ENCODE data around the gene GGT6.

Gene GGT6

DNA sequence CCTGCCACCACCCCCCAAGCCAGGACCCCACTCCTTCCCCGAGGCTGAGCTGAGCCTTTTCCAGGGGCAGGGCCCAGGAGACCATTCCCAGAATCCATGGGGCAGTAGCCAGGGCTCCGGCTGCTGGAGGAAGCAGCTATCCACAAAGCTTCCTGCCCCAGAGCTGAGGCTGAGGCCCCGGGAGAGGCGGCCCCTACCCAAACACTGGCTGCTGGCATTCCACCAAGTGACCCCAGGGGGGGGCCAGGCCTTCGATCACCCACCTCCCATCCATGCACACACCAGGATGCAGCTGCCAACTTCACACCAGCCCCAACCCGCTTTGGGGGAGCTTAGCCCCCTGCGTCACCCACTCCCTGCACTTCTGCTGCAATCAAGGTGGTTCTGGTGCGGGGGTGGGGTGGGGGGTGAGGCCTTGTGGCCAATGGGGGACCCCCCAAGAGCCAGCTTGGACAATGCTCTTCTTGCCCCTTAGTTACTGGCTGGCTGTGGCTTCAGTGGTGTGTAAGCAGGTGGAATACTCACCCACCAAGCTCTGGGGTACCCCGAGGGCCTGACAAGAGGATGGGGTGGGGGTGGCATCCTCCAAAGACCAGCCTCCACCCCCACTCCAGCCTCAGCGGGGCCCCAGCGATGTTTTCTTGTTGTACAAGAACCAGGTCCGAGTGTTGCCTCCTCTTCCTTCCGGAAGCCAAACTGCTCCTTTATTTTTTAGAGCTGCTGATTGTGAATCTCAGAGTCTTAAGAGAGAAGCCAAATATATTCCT lies 22.0 kb downstream of the GGT6 start:
- no peak for DNase-seq (ENCODE audit: low read depth in 2 of 2)

DNA sequence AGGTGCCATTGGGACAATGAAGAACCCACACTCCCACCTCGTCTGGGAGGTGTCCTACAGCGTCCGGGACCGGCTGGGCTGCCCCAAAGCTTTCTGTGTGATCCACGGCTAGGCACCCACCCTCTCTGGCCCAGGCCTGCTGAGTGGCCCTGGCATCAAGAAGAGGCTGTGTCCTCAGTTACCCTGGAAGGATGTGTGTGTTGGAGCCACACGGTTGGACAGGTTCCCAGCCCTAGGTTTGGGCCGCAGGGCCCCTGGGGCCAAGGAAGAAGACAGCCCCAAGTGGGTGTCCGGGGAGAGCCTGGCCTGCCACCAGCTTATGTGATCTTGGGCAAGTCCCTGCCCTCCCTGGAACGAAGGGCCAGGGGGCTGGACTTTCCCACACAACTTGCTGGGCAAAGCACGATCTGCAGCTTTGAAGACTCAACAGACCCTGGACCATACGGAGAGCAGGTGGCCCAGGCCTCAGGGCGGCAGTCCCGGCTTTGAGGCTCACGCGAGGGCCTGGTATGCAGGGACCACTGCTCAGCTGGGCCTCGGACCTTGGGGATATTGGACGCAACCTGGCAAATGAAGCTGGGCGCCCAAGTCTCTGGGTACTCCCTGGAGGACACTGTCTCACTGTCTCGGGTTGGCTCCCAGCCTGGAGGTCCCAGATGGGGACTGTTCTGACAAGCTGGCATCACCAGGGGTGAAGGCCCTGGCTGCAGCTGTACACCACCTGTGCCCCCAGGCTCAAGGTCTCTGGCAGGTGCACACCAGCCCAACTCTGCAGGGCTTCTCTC lies 22.7 kb downstream of the GGT6 start:
- DNase-seq (ENCODE audit: low read depth in 2 of 2), result no peak

DNA sequence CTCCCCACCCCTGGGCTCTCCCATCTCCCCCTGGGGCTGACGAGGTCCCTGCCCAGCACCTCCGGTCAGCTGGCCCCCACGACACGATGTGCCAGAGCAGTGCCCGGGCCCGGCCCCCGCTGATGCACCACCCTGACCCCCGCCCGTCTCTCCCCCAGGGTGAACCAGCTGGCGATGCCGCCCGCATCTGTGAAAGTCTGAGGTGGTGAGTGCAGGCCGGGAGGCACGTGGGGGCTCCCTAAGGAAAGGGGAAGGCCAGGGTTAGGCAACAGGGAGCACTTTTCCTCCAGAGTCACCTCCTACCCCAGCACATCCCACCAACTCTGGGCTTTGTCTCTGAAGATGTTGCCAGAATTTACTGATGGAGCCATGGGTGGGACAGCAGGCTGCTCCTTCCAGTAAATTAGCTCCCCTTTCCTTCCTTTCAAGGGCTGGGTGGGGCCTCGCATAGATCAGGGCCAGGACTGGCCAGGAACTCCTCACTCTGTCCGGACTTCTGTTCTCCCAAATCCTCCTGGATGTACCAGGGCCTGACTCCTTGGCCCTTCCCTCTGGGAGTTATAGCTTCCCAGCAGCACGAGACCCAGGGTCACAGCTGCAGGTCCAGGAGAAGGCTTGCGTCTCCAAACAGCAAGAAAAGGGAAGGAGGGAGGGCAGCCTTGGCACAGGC lies 23.5 kb downstream of the GGT6 start:
- DNase-seq (ENCODE audit: low read depth in 2 of 2), result no peak

DNA sequence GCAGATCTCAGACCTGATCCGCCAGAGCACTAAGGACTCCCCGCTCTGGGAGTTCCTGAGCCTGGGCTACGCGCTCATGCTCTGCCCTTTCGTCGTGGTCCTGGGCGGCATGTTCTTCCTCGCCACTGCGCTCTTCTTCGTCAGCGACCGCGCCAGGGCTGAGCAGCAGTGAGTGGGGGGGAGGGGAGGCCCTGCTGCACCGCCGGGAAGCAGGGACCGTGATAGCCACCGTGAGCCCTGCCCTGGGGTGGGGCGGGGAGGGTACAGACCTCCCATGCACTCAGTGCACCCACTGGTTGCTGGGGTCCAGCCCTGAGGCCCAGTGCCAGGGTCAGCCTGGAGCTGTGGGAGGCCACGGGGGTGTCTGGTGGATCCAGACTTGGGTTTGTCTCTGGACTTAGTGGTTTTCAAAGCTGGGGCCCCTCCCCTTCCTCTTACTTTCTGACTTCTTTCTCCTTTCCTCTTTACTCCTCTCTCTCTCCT lies 24.1 kb downstream of the GGT6 start:
- DNase-seq (ENCODE audit: low read depth in 2 of 2), result no peak

DNA sequence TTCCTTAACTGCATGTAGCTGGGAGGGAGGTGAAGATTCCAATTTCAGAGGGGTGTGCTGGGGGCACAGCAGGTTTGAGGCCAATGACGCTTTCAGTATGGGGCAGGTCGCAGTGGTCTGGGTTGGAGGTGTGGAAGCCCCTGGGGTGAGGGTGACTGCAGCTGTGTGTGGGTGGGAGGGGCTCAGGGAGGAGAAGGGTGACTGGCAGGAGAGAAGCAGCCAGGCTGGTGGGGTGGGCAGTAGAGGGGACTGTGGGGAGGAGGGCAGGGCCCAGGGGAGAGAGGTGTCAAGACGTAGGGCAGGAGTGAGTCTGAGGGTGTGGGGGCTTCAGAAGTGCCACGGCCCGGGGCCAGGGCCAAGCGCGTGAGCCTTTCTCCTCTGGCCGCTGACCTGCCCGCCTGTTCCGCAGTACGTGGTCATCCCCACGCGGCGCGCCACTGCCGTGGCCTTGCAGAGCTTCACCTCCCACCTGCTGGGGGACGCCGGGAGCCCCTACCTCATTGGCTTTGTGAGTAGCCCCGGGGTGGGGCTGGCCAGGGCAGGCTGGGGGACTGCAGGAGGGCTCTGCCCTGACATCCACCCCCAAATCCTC lies 24.6 kb downstream of the GGT6 start:
- no peak for DNase-seq (ENCODE audit: low read depth in 2 of 2)

DNA sequence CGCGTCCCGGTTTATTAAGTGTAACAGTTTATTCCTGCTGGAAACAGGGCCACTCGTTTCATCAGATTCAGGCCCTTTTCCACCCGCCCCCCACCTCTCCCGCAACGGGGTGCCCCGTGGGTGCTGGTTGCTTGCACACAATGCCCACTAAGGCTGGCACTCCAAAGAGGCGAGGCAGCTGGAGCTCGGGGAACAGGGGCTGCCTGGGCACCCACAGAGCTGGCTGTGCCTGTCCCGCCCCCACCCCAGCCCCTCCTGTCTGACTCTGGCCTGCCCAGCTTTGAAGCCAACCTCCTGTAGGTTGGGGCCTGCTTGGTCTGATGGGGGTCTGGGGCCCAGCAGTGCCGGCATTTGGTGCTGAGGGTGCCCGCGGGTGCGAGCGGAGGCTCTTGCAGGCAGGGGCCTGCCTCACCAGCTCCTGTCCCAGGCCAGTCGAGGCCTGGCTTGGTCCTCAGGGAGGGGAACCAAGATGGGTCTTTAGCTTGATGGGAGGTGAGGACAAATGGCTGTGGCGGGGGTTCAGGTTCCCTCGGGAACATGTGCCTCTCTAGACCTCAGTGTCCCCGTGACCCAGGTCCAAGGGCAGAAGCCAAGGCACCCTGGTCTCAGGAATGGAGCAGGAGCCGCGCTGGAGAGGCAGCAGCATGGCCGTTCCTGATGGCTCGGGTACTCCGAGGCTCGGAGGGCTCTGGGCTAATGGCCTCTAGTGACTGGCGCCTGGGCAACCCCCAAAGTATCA lies 25.3 kb downstream of the GGT6 start:
- no peak for DNase-seq (ENCODE audit: low read depth in 2 of 2)

DNA sequence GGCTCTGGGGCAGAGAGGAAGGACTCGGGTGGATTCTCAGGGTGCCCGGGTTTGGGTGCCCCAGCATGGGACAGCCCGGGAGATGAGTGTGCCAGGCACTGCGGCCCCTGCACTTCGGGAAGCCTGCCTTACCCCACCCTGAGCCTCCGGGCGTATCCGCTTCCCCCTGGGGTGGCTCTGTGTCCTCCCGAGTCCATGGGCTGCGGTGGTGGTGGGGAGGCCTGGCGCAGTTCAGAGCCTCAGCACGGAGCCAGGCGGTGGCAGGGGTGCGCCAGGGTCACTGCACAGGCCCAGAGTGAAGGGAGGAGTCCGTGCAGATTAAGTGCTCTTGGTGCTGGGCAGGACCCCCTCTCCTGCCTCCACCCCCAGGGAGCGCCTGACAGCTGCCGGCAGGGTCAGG lies 25.9 kb downstream of the GGT6 start:
- no peak for DNase-seq (ENCODE audit: low read depth in 2 of 2)

DNA sequence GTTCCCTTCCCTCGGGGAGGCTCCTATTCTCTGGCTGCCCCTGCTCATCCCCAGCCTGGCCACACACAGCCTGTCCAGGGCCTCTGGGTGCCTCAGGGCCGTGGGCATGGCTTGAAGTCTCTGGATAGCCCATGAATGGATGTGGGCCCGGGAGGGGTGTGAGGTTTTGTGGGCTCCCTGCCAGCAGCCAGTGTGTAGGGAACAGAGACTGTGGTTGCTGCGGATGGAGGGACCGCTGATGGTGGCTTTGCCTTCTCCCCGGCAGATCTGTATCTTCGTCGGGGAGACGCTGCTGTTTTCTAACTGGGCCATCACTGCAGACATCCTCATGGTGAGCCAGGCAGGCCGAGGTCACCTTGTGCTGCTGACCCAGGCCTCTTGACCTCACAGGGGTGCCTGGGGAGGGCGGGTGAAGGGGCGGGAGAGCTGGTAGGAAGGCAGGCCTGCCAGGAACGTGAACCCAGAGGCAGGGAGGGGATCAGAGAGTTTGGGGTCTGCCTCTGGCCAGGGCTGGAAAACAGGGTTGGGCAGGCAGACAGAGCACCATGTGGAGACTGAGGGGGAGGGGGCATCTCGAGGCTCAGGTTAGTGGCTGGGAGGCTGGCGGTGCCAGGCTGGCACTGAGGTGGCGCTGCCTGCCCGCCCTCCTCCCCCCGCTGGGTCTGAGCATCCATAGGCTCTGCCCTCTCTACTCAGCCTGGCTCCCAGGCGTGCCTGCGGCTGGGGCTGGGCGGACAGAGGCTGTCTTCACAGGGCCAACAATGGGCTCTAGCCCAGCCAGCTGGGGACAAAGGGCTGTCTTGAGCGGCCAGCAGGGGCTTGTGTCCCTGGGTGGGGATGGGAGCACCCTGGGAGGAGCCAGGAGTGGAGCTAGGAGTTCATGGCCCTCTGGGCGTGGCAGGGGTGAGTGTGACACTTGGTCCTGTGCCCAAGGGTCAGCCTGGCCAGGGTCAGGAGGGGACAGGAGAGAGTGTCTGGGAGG lies 26.6 kb downstream of the GGT6 start:
- no peak for DNase-seq (ENCODE audit: low read depth in 2 of 2)

DNA sequence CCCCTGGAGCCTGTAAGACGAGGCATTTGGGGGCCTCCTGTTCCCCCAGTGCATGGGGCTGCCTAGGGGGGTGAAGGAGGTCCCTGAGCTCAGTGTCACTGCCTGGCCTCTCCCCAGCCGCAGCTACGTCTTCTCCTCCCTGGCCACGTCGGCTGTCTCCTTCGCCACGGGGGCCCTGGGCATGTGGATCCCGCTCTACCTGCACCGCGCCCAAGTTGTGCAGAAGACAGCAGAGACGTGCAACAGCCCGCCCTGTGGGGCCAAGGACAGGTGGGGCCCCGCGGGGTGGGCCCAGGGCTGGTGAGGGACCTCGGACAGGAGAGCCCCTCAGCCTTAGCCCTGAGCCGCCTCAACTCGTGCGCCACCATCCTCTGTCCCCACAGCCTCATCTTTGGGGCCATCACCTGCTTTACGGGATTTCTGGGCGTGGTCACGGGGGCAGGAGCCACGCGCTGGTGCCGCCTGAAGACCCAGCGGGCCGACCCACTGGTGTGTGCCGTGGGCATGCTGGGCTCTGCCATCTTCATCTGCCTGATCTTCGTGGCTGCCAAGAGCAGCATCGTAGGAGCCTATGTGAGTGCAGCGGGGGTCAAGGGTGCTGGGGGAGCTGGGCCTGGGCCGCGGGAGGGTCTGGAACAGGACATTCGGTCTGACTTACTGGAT lies 27.4 kb downstream of the GGT6 start:
- DNase-seq (ENCODE audit: low read depth in 2 of 2), result no peak

DNA sequence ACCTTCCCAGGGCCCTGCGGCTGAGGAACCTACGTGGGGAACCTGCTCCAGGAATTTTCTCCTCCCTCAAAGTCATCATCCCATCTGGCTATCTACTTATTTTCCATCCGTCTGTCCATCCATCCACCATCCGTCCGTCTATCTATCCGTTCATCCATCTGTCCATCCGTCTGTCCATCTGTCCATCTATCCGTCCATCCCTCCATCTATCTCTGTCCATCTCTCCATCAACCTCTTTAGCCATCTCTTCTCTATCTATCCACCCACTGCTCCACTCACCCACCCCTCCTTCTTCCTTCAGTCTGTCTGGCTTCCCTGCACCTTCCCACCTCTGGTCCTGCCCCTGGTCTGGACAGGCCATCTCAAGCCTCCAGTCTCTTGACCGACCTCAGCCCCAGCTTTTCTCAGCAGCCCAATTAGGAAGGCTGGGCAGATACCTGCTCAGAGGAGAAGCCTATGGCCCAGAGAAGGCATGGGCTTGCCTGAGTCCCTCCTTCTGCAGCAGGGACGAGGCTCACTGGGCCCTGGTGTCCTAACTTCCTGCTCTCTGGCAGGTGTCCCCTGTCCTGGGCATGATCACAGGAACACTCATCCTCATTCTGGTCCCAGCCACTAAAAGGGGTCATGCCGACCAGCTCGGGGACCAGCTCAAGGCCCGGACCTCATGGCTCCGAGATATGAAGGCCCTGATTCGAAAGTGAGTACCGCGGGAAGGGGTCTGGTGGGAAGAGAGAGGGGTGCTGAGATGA lies 28.2 kb downstream of the GGT6 start:
- no peak for DNase-seq (ENCODE audit: low read depth in 2 of 2)

DNA sequence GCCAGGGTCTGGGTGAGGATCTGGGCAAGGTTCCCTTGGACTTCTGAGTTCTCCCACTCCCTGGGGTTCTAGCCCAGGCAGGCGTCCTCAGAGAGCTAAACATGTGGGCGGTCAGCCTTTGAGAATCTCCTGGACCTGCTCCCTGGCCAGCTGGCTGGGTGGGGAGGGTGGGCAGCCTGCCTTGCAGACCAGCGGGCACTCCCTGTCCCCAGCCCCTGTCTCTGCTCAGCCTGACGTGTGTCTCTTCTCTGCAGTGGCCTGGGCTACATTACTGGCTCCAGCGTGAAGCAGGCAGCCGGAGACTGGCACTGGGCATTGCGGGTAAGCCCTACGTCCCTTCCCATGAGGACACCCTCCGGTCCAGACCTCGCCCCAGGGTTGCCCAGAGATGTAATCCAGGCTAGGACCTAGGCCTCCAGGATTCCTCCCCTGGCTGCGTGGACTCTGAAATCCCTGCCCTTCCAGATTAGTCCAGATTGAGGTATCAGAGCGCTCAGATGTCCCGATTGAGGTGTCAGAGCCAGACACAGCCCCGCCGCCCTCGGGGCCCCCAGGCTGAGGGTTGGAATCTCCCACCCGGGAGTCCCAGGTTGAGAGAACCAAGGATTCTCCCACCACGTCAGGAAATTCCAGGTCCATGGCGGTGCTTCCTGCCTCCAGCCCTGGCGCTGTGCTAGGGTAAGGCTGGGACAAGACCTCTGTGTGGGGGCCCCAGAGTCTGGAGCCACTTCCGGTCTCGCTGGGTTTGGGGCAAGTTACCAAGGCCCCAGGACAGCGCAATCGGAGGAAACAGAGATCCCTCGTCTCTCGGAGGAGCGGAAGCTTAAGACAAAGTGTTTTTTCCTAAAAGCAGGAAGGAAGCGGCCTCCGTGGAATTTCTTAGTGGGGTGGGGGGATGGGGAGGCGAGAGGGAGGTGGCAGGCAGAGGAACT lies 29.3 kb downstream of the GGT6 start:
- no peak for DNase-seq (ENCODE audit: low read depth in 2 of 2)

DNA sequence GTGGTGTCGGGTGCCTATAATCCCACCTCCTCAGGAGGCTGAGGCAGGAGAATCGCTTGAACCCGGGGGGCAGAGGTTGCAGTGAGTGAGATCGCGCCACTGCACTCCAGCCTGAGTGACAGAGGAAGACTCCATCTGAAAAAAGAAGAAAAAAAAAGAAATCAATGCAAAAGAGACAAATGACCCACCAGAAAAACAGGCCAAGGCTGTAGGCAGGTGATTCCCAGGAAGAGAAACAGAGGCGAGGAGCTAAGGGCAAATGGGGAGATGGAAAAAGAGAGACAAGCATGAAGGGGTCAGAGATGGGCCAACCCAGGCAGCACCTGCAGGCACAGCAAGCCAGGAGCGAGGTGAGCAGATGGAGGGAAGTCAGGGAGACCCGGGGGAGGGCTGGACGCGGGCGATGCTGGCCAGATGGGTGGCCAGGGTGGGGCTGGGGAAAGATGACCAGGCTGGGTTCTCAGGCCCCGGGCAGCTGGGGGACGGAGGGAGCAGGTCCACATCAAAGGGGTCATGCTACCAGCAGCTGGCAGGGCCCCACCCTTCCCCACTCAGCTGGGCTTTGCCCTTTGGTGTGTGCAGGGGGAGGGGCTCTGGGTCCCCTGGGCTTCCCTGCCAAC lies 30.7 kb downstream of the GGT6 start:
- DNase-seq (ENCODE audit: low read depth in 2 of 2), result no peak

DNA sequence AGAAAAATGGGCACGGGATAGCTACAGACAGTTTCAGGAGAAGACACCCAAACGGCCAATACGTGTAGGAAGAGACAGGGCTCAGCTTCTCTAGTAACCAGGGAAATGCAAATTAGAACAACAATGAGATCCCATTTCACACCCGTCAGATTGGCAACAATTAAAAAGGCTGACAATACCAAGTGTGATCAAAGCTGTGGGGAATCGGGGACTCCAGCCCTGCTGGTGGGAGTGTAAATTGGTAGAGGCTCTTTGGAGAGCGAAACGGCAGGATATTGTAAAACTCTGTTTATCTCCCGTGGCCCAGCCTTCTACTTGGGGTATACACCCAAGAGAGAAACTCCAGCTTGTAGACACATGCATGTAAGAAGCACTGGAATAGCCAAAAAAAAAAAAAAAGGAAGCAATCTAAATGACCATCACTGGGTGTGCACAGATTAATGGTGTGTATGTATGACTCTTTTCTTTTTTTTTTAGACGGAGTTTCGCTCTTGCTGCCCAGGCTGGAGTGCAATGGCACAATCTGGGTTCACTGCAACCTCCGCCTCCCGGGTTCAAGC lies 32.7 kb downstream of the GGT6 start:
- DNase-seq (ENCODE audit: low read depth in 2 of 2), result no peak

DNA sequence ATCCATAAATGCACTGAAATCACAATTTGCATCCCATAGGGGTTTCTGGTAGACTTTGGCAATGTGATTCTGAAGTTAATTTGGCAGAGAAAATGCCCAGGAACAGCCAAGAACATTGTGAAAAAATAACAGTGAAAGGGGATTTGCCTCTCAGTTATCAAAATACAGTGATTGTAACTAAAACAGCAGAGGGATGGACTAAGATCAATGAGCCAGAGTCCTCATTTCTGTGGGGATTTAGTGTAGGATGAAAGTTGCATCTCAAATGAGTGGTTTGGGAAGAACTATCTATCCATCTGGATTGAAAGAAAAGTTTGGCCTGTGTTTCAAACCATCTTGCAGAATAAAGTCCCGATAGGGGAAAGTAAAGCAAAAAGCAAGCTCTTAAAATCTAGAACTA lies 33.2 kb downstream of the GGT6 start:
- no peak for DNase-seq (ENCODE audit: low read depth in 2 of 2)

DNA sequence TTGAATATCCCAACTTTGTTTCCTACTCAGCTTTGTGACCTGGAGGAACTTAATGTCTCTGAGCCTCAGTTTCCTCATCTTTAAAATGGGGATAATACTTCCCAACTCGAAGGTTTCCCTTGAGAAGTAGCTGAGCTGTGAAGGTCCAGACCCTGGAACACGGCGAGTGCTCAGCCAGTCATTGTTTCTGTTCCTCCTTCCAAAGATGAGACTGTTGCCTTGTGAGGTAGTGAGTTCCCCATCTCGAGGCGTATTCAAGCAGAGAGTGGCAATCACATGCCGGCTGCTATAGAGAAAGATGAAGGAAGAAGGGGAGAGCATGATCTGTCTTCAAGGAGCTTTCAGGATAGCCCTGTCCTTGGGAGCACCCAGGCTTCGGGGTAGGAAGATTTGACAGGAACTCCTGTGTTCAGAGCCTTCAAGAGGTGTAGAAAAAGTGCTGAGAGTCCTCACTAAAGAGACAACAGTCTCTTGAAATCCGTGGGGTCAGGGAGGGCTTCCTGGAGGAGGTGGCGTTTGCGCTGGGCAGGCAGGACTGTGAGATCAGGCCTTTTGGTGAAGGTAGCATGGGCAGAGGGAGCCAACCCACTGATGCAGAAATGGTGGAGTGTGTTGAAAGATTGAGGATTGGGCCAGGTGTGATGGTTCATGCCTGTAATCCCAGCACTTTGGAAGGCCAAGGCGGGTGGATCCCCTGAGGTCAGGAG lies 34.5 kb downstream of the GGT6 start:
- DNase-seq (ENCODE audit: low read depth in 2 of 2), result no peak

DNA sequence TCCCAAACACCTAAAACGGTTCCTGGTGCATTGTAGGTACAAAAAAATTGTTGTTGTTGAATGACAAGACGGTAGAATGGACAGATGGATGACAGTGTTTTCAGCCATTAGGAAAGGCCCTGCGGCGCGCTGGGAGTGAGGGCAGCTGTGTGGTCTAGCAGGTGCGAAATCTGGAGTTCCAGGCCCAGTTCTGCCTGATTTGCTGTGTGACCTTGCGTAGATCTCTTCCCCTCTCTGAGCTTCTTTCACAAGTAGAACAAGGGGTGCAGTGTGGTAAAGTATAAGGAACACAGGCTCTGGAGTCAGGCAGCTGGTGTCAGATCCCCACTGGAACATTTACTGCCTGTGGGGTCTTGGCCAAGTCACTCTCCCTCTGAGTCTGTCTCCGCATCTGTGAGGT lies 36.4 kb downstream of the GGT6 start:
- DNase-seq (ENCODE audit: low read depth in 2 of 2), result no peak

DNA sequence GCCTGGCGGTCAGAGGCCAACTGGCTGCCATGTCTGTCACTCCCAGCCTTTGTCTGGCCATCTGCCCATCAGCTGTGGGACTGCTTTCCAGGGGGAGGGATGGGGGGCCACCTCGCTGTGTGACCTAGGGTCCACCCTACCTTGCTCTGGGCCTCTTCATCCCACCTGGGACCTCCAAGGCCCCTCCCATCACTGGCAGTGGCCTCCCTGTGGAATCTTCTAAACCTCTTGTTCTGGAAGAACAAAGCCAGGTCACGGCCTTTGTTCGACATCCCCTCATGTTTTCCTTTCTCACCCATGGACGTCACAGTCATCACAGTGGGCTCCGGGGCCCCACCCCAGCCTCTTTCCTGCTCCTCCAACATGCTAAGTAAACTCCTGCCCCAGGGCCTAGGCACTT lies 37.7 kb downstream of the GGT6 start:
- DNase-seq (ENCODE audit: low read depth in 2 of 2), result no peak

All from stimulated activated CD4-positive, alpha-beta T cell treated with anti-CD3 and anti-CD28 coated beads, Interleukin-4, amount 100 ng/mL, for 48 hours (primary cell).